HG03060 (cell line): ENCODE data around the gene NDEL1.

Experiments
- ATAC-seq: cut with Tn5 transposase; IDR thresholded peaks from one replicate; pipeline ENCODE4 v1.9.1; 2021; ENCODE audit warnings: low read depth, moderate number of reproducible peaks; ENCODE audit not compliant: unreplicated experiment

Gene NDEL1

DNA sequence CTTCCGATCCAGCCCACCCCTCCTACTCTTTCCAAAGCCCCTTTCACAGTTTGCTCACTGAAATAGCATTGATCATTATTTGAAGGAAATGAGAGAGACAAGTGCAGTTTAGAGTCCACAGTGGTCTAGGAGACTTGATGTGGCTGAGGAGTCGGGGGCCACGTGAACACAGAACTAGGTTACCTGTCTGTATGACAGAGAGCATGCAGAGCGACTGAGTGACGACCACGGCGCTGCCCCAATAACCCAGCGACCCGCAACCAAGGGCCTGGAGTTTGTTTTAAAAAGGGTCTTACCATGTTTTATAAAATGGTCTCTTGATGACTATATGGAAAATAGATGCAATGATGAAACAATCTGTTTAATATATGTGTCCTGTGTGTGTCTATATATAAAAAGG lies 39.5 kb downstream of the NDEL1 start:
- ATAC-seq = no peak

DNA sequence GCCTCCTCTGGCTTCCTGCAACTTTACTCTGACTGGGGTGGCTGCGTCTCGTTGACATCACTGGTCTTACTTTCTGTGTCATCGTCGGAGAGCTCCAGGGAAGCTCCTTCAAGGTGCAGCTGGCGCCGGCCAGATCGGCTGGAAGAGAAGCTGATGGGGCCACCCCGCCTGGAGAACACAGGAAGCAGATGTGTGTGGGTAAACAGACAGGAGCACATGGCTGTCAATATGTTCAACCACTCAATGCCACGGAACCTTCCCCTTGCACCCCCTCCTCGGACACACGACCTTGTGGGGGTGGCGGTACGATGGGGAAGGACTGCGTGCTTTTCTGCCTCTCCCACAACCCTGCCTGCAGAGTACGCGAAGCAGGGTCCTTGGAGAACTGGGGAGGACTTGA lies 40.1 kb downstream of the NDEL1 start:
- ATAC-seq = no peak

DNA sequence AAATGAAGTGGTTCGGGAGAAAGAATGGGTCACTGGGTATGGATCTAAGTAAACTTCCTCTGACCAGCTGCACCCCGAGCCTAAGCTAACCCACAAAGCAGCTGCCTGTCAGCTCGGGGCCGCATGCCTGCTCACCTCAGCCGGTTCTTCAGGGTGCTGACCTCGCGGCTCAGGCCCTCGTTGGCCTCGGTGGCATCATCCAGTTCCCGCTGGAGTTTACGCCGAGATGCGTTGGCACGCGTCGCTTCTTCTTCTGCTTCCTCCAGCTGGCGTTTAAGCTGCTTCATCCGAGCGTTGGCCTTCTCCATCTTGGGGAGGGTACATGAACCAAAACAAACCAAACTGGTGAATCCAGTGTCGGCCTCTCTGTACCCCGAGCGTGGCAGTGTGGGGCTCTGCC lies 41.1 kb downstream of the NDEL1 start:
- ATAC-seq = no peak

DNA sequence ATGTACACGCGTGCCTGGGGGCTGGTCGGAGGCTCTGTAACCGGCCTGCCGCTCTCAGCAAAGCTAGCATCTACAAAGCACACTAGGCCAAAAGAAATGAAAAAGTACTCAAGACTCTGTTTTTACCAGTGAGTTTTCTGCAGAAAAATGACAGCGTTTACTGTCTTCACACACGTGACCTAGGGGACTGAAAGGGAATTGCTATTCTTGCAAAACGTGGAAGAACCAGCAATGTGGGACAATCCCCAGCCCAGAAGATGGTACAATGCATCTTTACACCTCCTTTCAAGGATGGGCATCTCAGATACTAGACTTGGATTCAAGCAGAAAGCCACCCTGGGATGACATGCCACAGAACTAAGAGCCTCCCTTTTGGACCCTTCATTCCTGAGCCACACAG lies 41.5 kb downstream of the NDEL1 start:
- ATAC-seq = no peak

DNA sequence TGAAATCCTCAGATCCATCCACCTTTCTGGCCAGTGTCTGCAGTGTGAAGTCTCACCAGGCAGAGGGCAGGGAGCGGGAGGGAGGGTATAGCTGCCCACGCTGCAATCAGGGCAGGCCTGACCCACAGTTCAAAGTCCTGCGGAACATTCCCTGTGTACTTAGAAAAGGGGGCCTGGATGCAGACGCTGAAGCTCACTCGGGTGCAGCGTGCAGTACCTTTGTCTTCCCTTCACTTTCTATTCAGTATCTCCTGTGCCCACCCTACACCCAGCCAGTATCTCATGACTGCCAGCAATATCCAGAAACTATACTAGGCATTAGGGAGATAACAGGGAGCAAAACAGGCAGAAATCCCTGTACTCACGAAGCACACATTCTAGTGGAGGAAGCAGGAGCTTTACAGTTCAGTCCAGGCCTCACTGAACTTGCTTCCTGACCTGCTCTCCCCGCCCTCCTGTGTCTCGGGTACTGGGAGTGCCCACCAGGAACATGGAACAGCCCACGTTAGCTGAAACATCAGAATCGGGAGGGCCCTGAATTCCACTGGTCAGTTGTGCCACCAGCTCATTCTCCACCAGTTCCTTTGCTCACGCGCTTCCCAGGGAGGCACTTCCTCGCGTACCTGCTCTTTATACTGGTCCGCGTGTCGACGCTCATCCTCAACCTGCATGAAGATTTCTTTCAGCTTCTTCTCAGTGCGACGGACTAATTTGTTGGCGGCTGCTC lies 42.2 kb downstream of the NDEL1 start:
- ATAC-seq = no peak

DNA sequence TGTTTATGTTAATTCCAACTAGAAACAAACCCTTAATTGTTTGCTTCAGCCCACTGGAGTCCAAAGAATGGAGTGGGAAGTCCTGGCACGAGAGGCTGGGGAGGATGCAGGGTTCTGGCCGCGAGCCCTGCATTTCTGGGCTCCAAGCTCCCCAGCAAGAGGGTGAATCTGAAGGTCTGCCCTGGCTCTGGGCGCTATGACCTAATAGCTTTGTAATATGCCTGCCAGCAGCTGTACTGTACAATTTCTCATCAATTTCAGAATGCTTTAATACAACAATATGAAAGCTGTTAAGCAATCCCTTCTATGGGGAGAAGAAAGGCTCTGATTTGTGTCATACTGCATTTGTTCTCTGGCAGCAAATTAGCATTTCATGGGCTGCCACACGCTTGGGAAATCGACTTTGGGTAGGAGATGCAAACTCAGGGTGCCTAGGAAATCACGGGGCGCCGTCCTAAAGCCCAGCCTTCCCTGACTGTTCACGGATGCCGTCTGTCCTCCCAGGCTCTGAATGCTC lies 43.8 kb downstream of the NDEL1 start:
- no peak for ATAC-seq

DNA sequence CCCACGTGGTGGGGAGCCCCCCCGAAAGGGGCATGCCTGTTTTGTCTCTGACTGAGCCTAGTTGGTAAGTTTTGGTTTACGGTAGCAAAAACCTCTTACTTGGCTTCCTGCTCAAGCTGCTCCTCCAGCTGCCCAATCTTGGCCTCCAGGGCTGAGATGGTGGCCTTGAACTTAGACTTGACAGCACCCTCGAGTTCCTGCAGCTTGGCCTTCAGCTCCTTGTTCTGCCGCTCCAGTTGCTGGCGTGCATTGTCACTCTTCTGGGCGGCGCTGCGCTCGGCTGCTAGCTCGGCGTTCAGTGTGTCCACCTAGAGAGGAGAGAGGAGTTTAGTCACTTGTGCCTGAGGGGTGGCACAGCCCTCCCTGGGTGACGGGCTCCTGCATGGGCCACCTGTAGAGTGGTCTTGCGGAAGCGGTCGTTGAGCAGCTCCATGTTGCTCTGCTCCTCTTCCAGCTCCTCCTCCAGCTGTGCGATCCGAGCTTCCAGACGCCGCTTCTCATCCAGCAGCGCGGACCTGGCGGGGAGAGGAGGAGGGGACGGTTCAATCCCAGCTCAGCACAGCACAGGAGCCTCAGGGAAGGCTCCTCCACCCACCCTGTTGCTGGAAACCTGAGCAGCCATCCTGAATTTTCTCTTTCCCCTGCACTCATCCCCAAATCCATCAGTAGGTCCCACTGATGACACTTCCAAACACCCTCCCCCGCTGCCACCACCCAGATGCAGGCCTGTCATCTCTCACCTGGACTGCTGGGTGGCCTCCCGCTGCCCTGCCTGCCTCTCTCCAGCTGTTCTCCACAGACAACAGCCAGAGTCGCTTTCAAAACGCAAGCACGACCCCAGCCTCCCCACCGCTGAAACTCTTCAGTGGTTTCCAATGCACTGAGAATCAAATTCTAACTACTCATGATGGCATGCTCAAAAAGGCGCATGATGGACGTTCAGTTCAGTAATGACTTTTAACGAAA lies 44.6 kb downstream of the NDEL1 start:
- no peak for ATAC-seq

DNA sequence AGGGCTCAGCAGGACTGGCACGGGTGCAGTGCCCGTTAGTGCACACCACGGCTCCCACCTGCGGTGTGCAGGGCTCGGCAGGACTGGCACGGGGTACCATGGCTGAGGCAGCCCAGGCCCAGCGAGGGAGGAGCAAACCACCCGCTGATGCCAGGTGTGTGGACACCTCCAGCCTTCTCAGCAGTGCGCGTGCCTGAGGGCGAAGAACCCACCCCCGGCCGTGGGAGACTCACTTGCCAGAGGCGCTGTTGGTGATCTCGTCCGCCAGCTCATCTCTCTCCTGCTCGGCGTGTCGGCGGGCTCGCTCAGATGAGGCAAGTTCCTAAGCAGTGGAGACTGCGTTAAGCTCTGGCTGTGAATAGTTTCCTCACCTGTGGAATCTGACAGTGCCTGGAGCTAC lies 45.4 kb downstream of the NDEL1 start:
- no peak for ATAC-seq

DNA sequence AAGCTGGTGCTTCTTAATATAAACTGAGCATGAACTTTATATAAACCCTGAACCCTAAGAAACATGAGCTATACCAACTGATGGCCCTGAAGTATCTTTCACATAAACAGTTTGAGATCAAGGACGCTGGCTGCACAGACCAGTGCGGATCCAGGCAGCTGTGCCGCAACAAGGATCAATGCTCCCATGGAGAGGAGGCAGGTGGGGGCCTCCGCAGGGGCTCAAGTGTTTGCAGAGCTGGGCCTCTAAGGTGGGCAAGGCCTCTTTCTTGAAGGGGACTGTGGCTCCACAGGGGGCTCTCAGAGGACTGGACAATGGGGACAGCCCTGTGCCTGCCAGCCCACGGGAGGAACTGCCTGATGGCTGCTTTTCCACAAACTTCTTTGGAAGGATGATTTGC lies 46.0 kb downstream of the NDEL1 start:
- no peak for ATAC-seq

- no peak for ATAC-seq
Measured at GRCh38 chr17:8482546-8482945, 46.9 kb downstream of the NDEL1 start.

- ATAC-seq = no peak
Measured at GRCh38 chr17:8484465-8484864, 48.8 kb downstream of the NDEL1 start.

DNA sequence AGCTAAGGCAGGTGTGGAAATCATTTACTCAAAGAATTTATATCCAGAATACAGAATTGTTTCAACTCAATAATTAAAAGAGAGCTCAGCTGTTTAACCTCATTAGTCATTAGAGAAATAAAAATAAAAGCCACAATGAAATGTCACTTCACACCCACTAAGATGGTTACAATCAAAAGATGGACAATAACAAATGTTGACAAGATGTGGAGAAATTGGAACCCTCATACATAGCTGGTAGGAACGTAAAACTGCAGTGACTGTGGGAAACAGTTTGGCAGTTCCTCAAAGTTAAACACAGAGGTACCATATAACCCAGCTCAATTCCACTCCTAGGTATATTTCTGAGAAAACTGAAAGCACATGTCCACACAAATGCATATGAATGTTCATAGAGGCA lies 49.8 kb downstream of the NDEL1 start:
- ATAC-seq = no peak

DNA sequence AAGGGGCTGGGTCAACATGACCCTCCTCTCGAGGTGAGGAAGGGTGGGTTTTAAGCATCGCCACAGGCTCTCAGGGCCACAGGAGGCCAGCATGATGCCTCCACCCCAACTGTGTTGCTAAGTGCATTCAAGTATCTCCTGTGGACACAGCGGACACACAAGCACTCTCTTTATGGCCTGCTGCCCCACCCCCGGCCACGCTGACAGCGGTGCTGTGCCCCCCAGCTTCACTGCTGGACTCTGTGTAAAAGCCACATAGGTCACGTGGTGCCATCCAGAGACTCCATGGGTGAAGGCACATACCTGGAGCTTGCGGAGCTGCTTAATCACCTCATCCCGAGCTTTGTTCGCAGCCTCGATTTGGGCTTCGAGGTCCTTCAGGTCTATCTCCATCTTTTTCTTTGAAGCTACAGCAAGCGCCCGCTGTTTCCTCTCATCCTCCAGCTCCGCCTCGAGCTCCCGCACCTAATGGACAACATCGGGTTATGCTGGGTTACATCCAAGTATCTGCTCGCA lies 51.5 kb downstream of the NDEL1 start:
- ATAC-seq = no peak

GRCh38 chr17:8487743-8488142 lies 52.1 kb downstream of the NDEL1 start:
- ATAC-seq = no peak

GRCh38 chr17:8488491-8488890 lies 52.8 kb downstream of the NDEL1 start:
- ATAC-seq = no peak

DNA sequence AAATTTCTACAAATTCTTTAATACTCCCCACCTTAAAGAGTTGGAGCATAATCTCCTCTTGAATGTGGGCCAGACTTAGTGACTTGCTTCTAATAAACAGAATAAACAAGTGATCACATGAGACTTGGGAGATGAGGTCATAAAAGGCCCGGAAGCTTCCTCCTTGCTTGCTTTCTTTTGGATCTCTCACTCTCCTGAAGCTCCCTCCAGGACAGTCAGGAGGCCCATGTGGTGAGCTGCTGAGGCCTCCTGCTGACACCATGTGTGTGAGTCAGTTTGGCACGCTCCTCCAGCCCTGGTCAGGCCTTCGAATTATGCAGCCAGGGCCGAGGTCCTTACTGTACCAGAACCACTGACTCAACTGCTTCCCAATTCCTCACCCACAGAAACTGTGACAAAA lies 53.2 kb downstream of the NDEL1 start:
- no peak for ATAC-seq

DNA sequence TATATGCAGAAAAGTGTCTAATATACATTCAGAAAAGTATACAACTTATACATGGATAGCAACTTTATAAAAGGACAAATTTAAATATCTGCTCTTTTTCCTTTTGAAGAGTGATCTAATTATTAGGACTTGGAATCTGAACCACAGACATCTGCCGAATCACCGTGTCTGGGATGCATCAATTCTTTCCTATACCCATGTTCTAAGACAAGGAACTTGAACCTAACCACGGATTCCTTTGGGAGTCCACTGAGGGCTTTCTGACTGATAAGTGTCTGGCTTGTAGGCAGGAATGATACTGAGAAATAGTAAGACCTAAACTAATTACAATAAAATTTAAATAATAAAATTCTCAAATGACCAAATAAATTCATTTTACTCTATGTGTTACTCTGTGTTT lies 54.2 kb downstream of the NDEL1 start:
- ATAC-seq = no peak

DNA sequence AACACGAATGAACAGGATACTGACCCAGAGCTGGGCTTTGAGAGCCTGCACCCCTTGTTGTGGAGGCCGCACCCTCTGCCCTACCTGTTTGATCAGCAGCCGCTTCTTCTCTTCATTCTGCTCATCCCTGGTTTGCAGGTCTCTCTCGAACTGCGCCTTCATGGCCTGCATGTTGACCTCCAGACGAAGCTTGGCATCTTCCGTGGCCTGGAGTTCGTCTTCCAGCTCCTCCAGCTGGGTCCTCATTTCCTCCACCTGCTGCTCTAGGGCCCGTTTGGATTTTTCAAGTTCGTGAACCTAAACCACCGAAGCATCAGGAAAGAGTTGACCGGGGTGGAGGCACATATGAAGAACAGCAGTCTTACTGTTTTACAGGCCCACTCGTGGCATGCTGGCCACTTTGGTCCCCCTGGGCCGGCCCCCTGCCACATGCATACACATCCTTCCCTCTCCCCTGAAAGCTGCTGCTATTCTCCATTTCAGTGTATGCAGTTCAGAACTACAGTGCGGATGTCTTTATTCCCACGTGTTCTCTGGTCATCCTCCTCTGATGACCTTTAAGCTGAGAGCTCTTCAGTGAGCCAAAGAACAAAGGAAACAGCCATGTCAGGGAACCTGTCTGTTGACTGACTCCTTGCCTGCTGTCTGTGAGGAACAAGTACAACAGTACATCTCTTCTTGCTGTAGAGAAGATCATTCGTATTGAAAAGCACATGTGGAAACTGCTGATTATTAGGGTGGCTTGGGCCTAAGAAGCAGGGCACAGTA lies 54.8 kb downstream of the NDEL1 start:
- ATAC-seq = no peak

GRCh38 chr17:8492121-8492520 lies 56.4 kb downstream of the NDEL1 start:
- ATAC-seq = no peak

DNA sequence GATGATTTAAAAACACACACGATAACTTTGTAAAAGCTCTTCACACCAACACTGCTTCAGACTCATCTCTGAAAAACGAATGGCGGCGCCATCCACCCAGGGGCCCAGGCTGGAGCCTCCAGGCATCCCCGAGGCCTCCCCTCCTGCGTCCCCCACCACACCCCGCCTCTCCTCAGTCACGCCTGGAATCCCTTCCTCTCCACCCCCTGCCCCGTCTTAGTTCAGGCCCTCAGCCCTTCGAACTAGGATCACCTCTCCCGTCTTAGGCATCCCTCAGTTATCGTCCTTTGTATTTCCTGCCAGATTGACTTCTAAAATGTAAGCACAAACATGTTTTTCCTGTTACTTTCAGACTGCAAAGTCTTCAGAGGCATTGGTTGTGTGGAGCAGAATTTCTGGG lies 58.3 kb downstream of the NDEL1 start:
- ATAC-seq = no peak
